Loucy (cell line): ENCODE results near the gene YIPF1.

Experiments used
- EZH2phosphoT487 ChIP-seq: fragments of 200-600 bp; IDR thresholded peaks from 2 replicates; pipeline ENCODE4 v1.6.1; 2018; ENCODE audit warnings: antibody characterized with exemption, mild to moderate bottlenecking, moderate library complexity, borderline replicate concordance
- TF ChIP-seq, protein P1 (sequence below): fragments of 200-600 bp; sonication (generic); conservative IDR thresholded peaks from 2 replicates; pipeline ENCODE4 v1.5.1; 2014; ENCODE audit warnings: mild to moderate bottlenecking, antibody characterized with exemption, low read length

DNA sequence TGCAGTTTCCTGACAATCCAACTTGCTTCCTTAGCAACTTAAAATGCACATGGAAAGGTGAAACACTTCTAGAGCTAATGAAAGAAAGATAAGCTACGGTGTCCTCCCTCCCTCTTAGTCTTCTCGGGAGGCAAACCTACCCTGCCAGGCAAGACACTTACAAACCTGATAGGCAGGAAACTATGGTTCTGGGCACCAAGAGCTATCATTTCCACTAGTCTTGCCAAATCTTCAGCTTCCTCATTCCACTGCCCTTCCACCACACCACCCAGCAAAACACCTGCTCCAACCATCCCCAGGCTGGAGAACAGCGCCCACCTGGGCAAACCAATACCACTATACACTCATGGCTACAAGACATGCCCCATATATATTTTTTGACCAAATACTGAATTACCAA is 66.7 kb downstream of the YIPF1 start:
- TF ChIP-seq, protein P1, sequence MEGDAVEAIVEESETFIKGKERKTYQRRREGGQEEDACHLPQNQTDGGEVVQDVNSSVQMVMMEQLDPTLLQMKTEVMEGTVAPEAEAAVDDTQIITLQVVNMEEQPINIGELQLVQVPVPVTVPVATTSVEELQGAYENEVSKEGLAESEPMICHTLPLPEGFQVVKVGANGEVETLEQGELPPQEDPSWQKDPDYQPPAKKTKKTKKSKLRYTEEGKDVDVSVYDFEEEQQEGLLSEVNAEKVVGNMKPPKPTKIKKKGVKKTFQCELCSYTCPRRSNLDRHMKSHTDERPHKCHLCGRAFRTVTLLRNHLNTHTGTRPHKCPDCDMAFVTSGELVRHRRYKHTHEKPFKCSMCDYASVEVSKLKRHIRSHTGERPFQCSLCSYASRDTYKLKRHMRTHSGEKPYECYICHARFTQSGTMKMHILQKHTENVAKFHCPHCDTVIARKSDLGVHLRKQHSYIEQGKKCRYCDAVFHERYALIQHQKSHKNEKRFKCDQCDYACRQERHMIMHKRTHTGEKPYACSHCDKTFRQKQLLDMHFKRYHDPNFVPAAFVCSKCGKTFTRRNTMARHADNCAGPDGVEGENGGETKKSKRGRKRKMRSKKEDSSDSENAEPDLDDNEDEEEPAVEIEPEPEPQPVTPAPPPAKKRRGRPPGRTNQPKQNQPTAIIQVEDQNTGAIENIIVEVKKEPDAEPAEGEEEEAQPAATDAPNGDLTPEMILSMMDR = no peak
- no peak for TF ChIP-seq EZH2phosphoT487
